ENCODE results near the gene SCARB1. TPM values are rescaled to one million over a fixed set of nuclear protein-coding genes. Genes with fewer than 3 reads are reported as not detected.

Gene SCARB1
- total and polyA plus RNA-seq, 2 of the 13 experiments (the other 11 are each of a cell fraction or from before 2014, with no cell fraction given) = 63.4 to 160 TPM

- TF ChIP-seq ZNF280B (CRISPR knock-in tag; IDR thresholded peaks at IDR 0.05; ENCODE audit: borderline replicate concordance) = no peak
- TF ChIP-seq HDAC2 (CRISPR knock-in tag; IDR thresholded peaks at IDR 0.05) = no peak
- no peak for TF ChIP-seq YEATS2 (CRISPR knock-in tag; IDR thresholded peaks at IDR 0.05; ENCODE audit: borderline replicate concordance)
- no peak for TF ChIP-seq PTBP1 (IDR thresholded peaks at IDR 0.05; ENCODE audit: low read depth, low read length, poor library complexity, severe bottlenecking)
- no peak for TF ChIP-seq MAFK (conservative IDR thresholded peaks at IDR 0.05 in 1 of 2, IDR thresholded peaks at IDR 0.05 in 1 of 2; ENCODE audit: low read length in 2 of 2)
- TF ChIP-seq NFYC (CRISPR knock-in tag; IDR thresholded peaks at IDR 0.05) = no peak
- TF ChIP-seq BCLAF1 (IDR thresholded peaks at IDR 0.05) = no peak
- TF ChIP-seq ZNF326 (CRISPR knock-in tag; IDR thresholded peaks at IDR 0.05; ENCODE audit: borderline replicate concordance) = no peak
- no peak for TF ChIP-seq FOSL1 (CRISPR knock-in tag; IDR thresholded peaks at IDR 0.05; ENCODE audit: borderline replicate concordance)
- no peak for TF ChIP-seq ZNF256 (CRISPR knock-in tag; conservative IDR thresholded peaks at IDR 0.05)
- TF ChIP-seq FOXO1 (CRISPR knock-in tag; IDR thresholded peaks at IDR 0.05) = 0 out of 2 replicates have a peak, but pooled peaks have one; percentile 44
- no peak for TF ChIP-seq SMAD9 (CRISPR knock-in tag; IDR thresholded peaks at IDR 0.05)
- TF ChIP-seq, protein P1, sequence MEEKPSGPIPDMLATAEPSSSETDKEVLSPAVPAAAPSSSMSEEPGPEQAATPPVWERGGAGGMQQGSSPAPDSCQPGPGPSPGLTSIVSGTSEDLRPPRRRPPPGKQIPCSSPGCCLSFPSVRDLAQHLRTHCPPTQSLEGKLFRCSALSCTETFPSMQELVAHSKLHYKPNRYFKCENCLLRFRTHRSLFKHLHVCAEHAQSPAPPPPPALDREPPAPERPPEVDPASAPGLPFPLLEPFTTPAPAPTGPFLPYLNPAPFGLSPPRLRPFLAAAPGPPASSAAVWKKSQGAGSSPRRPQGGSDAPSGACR (CRISPR knock-in tag; IDR thresholded peaks at IDR 0.05) = no peak
- TF ChIP-seq HDAC6 (IDR thresholded peaks at IDR 0.05; ENCODE audit: low read depth, low read length) = no peak
- TF ChIP-seq SOX6 (IDR thresholded peaks at IDR 0.05) = no peak
- peak; percentile 50; the same call in 1 of the 2 replicates for TF ChIP-seq SOX6 (CRISPR knock-in tag; IDR thresholded peaks at IDR 0.05)
- TF ChIP-seq PRDM15 (CRISPR knock-in tag; IDR thresholded peaks at IDR 0.05) = no peak
- no peak for TF ChIP-seq DR1 (CRISPR knock-in tag; IDR thresholded peaks at IDR 0.05)
- TF ChIP-seq ATRX (CRISPR knock-in tag; IDR thresholded peaks at IDR 0.05; ENCODE audit: borderline replicate concordance) = no peak
- no peak for TF ChIP-seq RFXANK (CRISPR knock-in tag; IDR thresholded peaks at IDR 0.05)
- TF ChIP-seq ZBTB7B (CRISPR knock-in tag; IDR thresholded peaks at IDR 0.05) = 0 out of 2 replicates have a peak, but pooled peaks have one; percentile 23
- TF ChIP-seq KAT2B (IDR thresholded peaks at IDR 0.05; ENCODE audit: borderline replicate concordance, low read depth, low read length) = no peak
- TF ChIP-seq ZSCAN30 (CRISPR knock-in tag; IDR thresholded peaks at IDR 0.05) = no peak
Measured at GRCh38 chr12:124855275-124855957, 8.2 kb downstream of the SCARB1 start (continued).
